GM12878 (cell line): ENCODE data around the gene TMEM132C. TPM values are rescaled to one million over a fixed set of nuclear protein-coding genes. Genes with fewer than 3 reads are reported as not detected.

Source experiments
- ATAC-seq: fragments of 200-7000 bp; cut with Tn5 transposase; 3 replicates; pipeline ENCODE4 v1.9.1; 2020; ENCODE audit warnings: mild to moderate bottlenecking, moderate library complexity
- BruUV-seq: library from RNA; stranded (reverse); fragments of 400-500 nt; replicated peaks from 2 replicates; lab custom pipeline; 2021; lab: Mats Ljungman, UMichigan
- CTCF ChIA-PET: fragments of 300-600 bp; sonication (Branson Sonifier 250); formaldehyde crosslinking; extraction: SDS; loops from one replicate; lab custom pipeline; 2021; ENCODE audit warnings: inconsistent platforms; lab: Yijun Ruan, JAX
- POLR2A ChIA-PET: fragments of 350-600 bp; formaldehyde crosslinking; extraction: SDS; loops from one replicate; lab custom pipeline; 2021; ENCODE audit warnings: inconsistent platforms; lab: Charles Lee
- RAD21 ChIA-PET: fragments of 300-600 bp; sonication (Branson Sonifier 250); formaldehyde crosslinking; loops from one replicate; lab custom pipeline; 2023; ENCODE audit warnings: antibody characterized with exemption; ENCODE audit not compliant: unreplicated experiment; lab: Charles Lee
- SMC1A ChIA-PET: fragments of 300-600 bp; sonication (Branson Sonifier 250); formaldehyde crosslinking; loops from one replicate; lab custom pipeline; 2023; ENCODE audit not compliant: unreplicated experiment, uncharacterized antibody; lab: Charles Lee
- DNase-seq: peaks from one replicate; pipeline ENCODE4 v3.0.0-alpha.2; 2011; ENCODE audit warnings: low read depth, low spot score
- FAIRE-seq: peaks from 3 replicates; lab custom pipeline; 2011; peaks lifted over from hg19 to GRCh38; lab: Jason Lieb, UNC
- H2AFZ ChIP-seq: 2 replicates; pipeline ENCODE4 v1.6.0; 2011; ENCODE audit warnings: low read depth, low read length, control low read depth; ENCODE audit not compliant: control insufficient read depth
- H3K27ac ChIP-seq: 2 replicates; pipeline ENCODE4 v1.5.1; 2011; ENCODE audit warnings: control low read depth; ENCODE audit not compliant: control insufficient read depth, insufficient read depth
- H3K27me3 ChIP-seq, 2 experiments: replicated peaks in 1 of 2; 2 replicates each; pipeline versions ENCODE4 v1.6.0 to v1.6.1; 2011; ENCODE audit warnings: low read length in 1 of 2; ENCODE audit not compliant: control insufficient read depth in 2 of 2, insufficient read depth in 2 of 2
- H3K36me3 ChIP-seq, 2 experiments: 2 replicates each; pipeline ENCODE4 v1.5.1; 2011; ENCODE audit warnings: low read length in 1 of 2; ENCODE audit not compliant: control insufficient read depth in 2 of 2, insufficient read depth in 2 of 2
- H3K4me1 ChIP-seq: 2 replicates; pipeline ENCODE4 v1.6.1; 2011; ENCODE audit warnings: mild to moderate bottlenecking, low read length, moderate library complexity, mixed read lengths; ENCODE audit not compliant: control insufficient read depth, insufficient read depth
- H3K4me2 ChIP-seq: 2 replicates; pipeline ENCODE4 v1.6.0; 2011; ENCODE audit warnings: control low read depth; ENCODE audit not compliant: control insufficient read depth, insufficient read depth
- H3K4me3 ChIP-seq: fragments of 200-600 bp; sonication (generic); 2 replicates; pipeline ENCODE4 v1.5.1; 2016
- H3K79me2 ChIP-seq: 2 replicates; pipeline ENCODE4 v1.6.0; 2011; ENCODE audit warnings: low read length; ENCODE audit not compliant: control insufficient read depth, insufficient read depth
- H3K9ac ChIP-seq: 2 replicates; pipeline ENCODE4 v1.8.0; 2011; ENCODE audit warnings: low read length, control low read depth, mixed read lengths; ENCODE audit not compliant: control insufficient read depth, insufficient read depth
- H3K9me3 ChIP-seq: replicated peaks from 3 replicates; pipeline ENCODE4 v1.5.1; 2011; ENCODE audit warnings: mild to moderate bottlenecking, low read length; ENCODE audit not compliant: control insufficient read depth, insufficient read depth
- H4K20me1 ChIP-seq: 2 replicates; pipeline ENCODE4 v1.6.0; 2011; ENCODE audit not compliant: control insufficient read depth, insufficient read depth
- CEBPB ChIP-seq, 2 experiments: fragments of 150-350 bp in 1 of 2; IDR thresholded peaks; 2 replicates each; pipeline ENCODE4 v1.6.1; 2012 to 2014; ENCODE audit warnings: low read depth in 2 of 2, low read length in 2 of 2, borderline replicate concordance in 1 of 2, inconsistent platforms in 1 of 2
- CEBPZ ChIP-seq: fragments of 150-350 bp; IDR thresholded peaks from 2 replicates; pipeline ENCODE4 v1.6.1; 2016; ENCODE audit warnings: low read depth, low read length
- CHD1 ChIP-seq: IDR thresholded peaks from 2 replicates; pipeline ENCODE4 v1.6.1; 2012; ENCODE audit warnings: low read depth, low read length, improper control_type of control experiment
- DPF2 ChIP-seq: fragments of 450-650 bp; IDR thresholded peaks from 2 replicates; pipeline ENCODE4 v1.6.1; 2017; ENCODE audit warnings: mild to moderate bottlenecking
- EED ChIP-seq: sonication (generic); IDR thresholded peaks from 2 replicates; pipeline ENCODE4 v1.6.1; 2016; ENCODE audit warnings: antibody characterized with exemption, low read depth
- EGR1 ChIP-seq, 2 experiments: IDR thresholded peaks; 1 replicate in 1 of 2; 2 replicates in 1 of 2; pipeline ENCODE4 v1.6.1; 2011 to 2012; ENCODE audit warnings: low read depth in 2 of 2, low read length in 2 of 2, borderline replicate concordance in 1 of 2, mild to moderate bottlenecking in 1 of 2, moderate library complexity in 1 of 2
- NFIC ChIP-seq: IDR thresholded peaks from 2 replicates; pipeline ENCODE4 v1.6.1; 2012; ENCODE audit warnings: low read depth, mild to moderate bottlenecking, inconsistent platforms, low read length, moderate library complexity
- POLR2A ChIP-seq: IDR thresholded peaks from 2 replicates; pipeline ENCODE4 v1.6.1; 2011; ENCODE audit warnings: low read depth, mild to moderate bottlenecking, low read length
- RBBP5 ChIP-seq: fragments of 200-600 bp; sonication (generic); conservative IDR thresholded peaks from 2 replicates; pipeline ENCODE4 v1.6.1; 2016
- RUNX3 ChIP-seq: IDR thresholded peaks from 2 replicates; pipeline ENCODE4 v1.6.1; 2012; ENCODE audit warnings: low read length, inconsistent platforms
- SREBF2 ChIP-seq: IDR thresholded peaks from 2 replicates; pipeline ENCODE4 v1.6.1; 2012; ENCODE audit warnings: mild to moderate bottlenecking, low read length
- TCF12 ChIP-seq: IDR thresholded peaks from 2 replicates; pipeline ENCODE4 v1.6.1; 2011; ENCODE audit warnings: low read depth, mild to moderate bottlenecking, low read length
- WGBS: methylation state at CpG from one replicate; pipeline ENCODE4 v1.1.6; 2016; ENCODE audit warnings: low lambda C conversion rate; ENCODE audit not compliant: insufficient replicate concordance, insufficient coverage; ENCODE audit errors: missing lambda C conversion rate; 5-methylcytosine and 5-hydroxymethylcytosine counted together
- in situ Hi-C: fragments of 300-500 bp; cut with MboI; formaldehyde crosslinking; loops from 9 replicates; pipeline ENCODE4 v1.14.3; 2018; ENCODE audit warnings: mixed read lengths
- intact Hi-C: fragments of 100-400 bp; cut with micrococcal nuclease; formaldehyde crosslinking; loops from one replicate; pipeline ENCODE4 v1.14.2; 2022; ENCODE audit not compliant: unreplicated experiment
- polyA plus RNA-seq, 11 experiments: library from polyadenylated mRNA; depleted of rRNA in 4 of 11; unstranded in 6 of 11; stranded (reverse) in 5 of 11; fragments of >200 nt; fragmentation: Nextera tagmentation in 4 of 11; fragmentation: Illumina TruSeq in 1 of 11; extraction: Ambion mirVana in 4 of 11; extraction: Trizol in 1 of 11; gene quantifications; 1 replicate in 1 of 11; 2 replicates in 10 of 11; pipeline versions ENCODE4 v1.2.1 to v1.2.3, GENCODE V29; 2011 to 2016; ENCODE audit warnings: inconsistent platforms in 2 of 11, missing spikeins in 2 of 11, low read depth in 1 of 11
- total RNA-seq, 4 experiments: library from RNA; depleted of rRNA in 3 of 4; stranded (reverse); fragments of >200 nt in 3 of 4; fragmentation: Illumina TruSeq in 1 of 4; extraction: Trizol in 1 of 4; gene quantifications; 2 replicates each; pipeline versions ENCODE4 v1.2.1 to v1.2.3, GENCODE V29; 2013 to 2021
- TF ChIP-seq, protein P1 (sequence below): fragments of 450-650 bp; IDR thresholded peaks from 2 replicates; pipeline ENCODE4 v1.6.1; 2017; ENCODE audit warnings: borderline replicate concordance
- TF ChIP-seq, protein P2 (sequence below): IDR thresholded peaks from 2 replicates; pipeline ENCODE4 v1.6.1; 2011; ENCODE audit warnings: mild to moderate bottlenecking, low read depth, low read length, moderate library complexity; ENCODE audit not compliant: insufficient replicate concordance
- TF ChIP-seq, protein P3 (sequence below): fragments of 450-650 bp; IDR thresholded peaks from 2 replicates; pipeline ENCODE4 v1.6.1; 2017; ENCODE audit warnings: mild to moderate bottlenecking, moderate library complexity

Gene TMEM132C
- total and polyA plus RNA-seq, 10 of the 15 experiments (the other 5 are each of a cell fraction or from before 2014, with no cell fraction given), result not detected

GRCh38 chr12:128594521-128594920, 327.6 kb downstream of the TMEM132C start:
- no peak overlapping the region for H3K9ac ChIP-seq
- H3K27me3 ChIP-seq, result no peaks in the 10 kb centered on the region; a peak in 1 of 4 replicates
- RAD21 ChIA-PET, result no interaction called here
- H2AFZ ChIP-seq, result no peak overlapping the region
- BruUV-seq, result no TSS peak
- POLR2A ChIA-PET, result no interaction called here
- no peak for FAIRE-seq
- H3K4me3 ChIP-seq, result no peak overlapping the region
- H3K79me2 ChIP-seq, result no peaks in the 10 kb centered on the region
- intact Hi-C loops, result no loop called here
- SMC1A ChIA-PET, result no interaction called here
- no peaks in the 10 kb centered on the region for H3K36me3 ChIP-seq
- CTCF ChIA-PET, result no interaction called here
- in situ Hi-C loops, result no loop called here
- WGBS, result 24% methylated on average over 7 of the region's 7 CpGs
- no peak for ATAC-seq
- H3K4me2 ChIP-seq, result no peak overlapping the region
- no peaks in the 10 kb centered on the region for H4K20me1 ChIP-seq
- no peak for DNase-seq
- H3K27ac ChIP-seq, result no peak overlapping the region
- H3K4me1 ChIP-seq, result no peaks in the 10 kb centered on the region
- H3K9me3 ChIP-seq, result no peaks in the 10 kb centered on the region
- TF ChIP-seq, protein P1, sequence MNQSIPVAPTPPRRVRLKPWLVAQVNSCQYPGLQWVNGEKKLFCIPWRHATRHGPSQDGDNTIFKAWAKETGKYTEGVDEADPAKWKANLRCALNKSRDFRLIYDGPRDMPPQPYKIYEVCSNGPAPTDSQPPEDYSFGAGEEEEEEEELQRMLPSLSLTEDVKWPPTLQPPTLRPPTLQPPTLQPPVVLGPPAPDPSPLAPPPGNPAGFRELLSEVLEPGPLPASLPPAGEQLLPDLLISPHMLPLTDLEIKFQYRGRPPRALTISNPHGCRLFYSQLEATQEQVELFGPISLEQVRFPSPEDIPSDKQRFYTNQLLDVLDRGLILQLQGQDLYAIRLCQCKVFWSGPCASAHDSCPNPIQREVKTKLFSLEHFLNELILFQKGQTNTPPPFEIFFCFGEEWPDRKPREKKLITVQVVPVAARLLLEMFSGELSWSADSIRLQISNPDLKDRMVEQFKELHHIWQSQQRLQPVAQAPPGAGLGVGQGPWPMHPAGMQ, result no peak
- no peak for TF ChIP-seq CEBPZ
- TF ChIP-seq DPF2, result no peak
- TF ChIP-seq CHD1, result no peak
- TF ChIP-seq, protein P2, sequence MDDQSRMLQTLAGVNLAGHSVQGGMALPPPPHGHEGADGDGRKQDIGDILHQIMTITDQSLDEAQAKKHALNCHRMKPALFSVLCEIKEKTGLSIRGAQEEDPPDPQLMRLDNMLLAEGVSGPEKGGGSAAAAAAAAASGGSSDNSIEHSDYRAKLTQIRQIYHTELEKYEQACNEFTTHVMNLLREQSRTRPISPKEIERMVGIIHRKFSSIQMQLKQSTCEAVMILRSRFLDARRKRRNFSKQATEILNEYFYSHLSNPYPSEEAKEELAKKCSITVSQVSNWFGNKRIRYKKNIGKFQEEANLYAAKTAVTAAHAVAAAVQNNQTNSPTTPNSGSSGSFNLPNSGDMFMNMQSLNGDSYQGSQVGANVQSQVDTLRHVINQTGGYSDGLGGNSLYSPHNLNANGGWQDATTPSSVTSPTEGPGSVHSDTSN, result no peak
- TF ChIP-seq, protein P3, sequence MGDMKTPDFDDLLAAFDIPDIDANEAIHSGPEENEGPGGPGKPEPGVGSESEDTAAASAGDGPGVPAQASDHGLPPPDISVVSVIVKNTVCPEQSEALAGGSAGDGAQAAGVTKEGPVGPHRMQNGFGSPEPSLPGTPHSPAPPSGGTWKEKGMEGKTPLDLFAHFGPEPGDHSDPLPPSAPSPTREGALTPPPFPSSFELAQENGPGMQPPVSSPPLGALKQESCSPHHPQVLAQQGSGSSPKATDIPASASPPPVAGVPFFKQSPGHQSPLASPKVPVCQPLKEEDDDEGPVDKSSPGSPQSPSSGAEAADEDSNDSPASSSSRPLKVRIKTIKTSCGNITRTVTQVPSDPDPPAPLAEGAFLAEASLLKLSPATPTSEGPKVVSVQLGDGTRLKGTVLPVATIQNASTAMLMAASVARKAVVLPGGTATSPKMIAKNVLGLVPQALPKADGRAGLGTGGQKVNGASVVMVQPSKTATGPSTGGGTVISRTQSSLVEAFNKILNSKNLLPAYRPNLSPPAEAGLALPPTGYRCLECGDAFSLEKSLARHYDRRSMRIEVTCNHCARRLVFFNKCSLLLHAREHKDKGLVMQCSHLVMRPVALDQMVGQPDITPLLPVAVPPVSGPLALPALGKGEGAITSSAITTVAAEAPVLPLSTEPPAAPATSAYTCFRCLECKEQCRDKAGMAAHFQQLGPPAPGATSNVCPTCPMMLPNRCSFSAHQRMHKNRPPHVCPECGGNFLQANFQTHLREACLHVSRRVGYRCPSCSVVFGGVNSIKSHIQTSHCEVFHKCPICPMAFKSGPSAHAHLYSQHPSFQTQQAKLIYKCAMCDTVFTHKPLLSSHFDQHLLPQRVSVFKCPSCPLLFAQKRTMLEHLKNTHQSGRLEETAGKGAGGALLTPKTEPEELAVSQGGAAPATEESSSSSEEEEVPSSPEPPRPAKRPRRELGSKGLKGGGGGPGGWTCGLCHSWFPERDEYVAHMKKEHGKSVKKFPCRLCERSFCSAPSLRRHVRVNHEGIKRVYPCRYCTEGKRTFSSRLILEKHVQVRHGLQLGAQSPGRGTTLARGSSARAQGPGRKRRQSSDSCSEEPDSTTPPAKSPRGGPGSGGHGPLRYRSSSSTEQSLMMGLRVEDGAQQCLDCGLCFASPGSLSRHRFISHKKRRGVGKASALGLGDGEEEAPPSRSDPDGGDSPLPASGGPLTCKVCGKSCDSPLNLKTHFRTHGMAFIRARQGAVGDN, result no peak
- no peak for TF ChIP-seq CEBPB (IDR thresholded peaks at IDR 0.05; ENCODE audit: borderline replicate concordance in 1 of 2, low read depth in 2 of 2, low read length in 2 of 2)
- no peak for TF ChIP-seq NFIC
- no peak for TF ChIP-seq EGR1 (IDR thresholded peaks at IDR 0.05; ENCODE audit: borderline replicate concordance in 1 of 2, low read depth in 2 of 2, low read length in 2 of 2)
- TF ChIP-seq SREBF2, result no peak
- TF ChIP-seq POLR2A, result no peak
- TF ChIP-seq TCF12, result no peak
- no peak for TF ChIP-seq RUNX3
- TF ChIP-seq RBBP5, result no peak
- no peak for TF ChIP-seq EED
